Activated naive CD4-positive, alpha-beta T cell treated with anti-CD3 and anti-CD28 coated beads, Interleukin-2, amount 50 U/mL, for 16 hours (primary cell): ENCODE results near the gene AP3B1.
"Not testable (repeated sequence)": the region's sequence is repeated elsewhere in the genome, so short reads cannot be mapped to it uniquely, and the experiment has no call there.

ENCODE experiments used
- DNase-seq: peaks from one replicate; pipeline ENCODE4 v3.0.0-alpha.2; 2020

The AP3B1 gene

GRCh38 chr5:78063495-78063894 is 231.0 kb downstream of the AP3B1 start:
- DNase-seq = no peak

GRCh38 chr5:78062645-78063044 is 231.9 kb downstream of the AP3B1 start:
- DNase-seq = no peak

- no peak for DNase-seq
Observed at GRCh38 chr5:78060421-78060820, 234.1 kb downstream of the AP3B1 start.

GRCh38 chr5:78058625-78059024 is 235.9 kb downstream of the AP3B1 start:
- DNase-seq = no peak

- no peak for DNase-seq
Observed at GRCh38 chr5:78056901-78057514, 237.5 kb downstream of the AP3B1 start.

- DNase-seq = no peak
Observed at GRCh38 chr5:78056053-78056452, 238.4 kb downstream of the AP3B1 start.

- DNase-seq = no peak
Observed at GRCh38 chr5:78050888-78051287, 243.6 kb downstream of the AP3B1 start.

GRCh38 chr5:78046823-78047222 is 247.7 kb downstream of the AP3B1 start:
- DNase-seq = not testable (repeated sequence)

- no peak for DNase-seq
Observed at GRCh38 chr5:78046006-78046405, 248.5 kb downstream of the AP3B1 start.

- no peak for DNase-seq
Observed at GRCh38 chr5:78041805-78042204, 252.7 kb downstream of the AP3B1 start.

GRCh38 chr5:78025540-78025939 is 269.0 kb downstream of the AP3B1 start:
- DNase-seq = no peak

GRCh38 chr5:78019744-78020143 is 274.8 kb downstream of the AP3B1 start:
- DNase-seq = no peak

- DNase-seq = no peak
Observed at GRCh38 chr5:78016863-78017529, 277.5 kb downstream of the AP3B1 start.

- DNase-seq = no peak
Observed at GRCh38 chr5:78009937-78010527, 284.5 kb downstream of the AP3B1 start.

- no peak for DNase-seq
Observed at GRCh38 chr5:78008356-78008967, 286.0 kb downstream of the AP3B1 start.

- no peak for DNase-seq
Observed at GRCh38 chr5:78007233-78007632, 287.3 kb downstream of the AP3B1 start.

- no peak for DNase-seq
Observed at GRCh38 chr5:78006449-78006848, 288.0 kb downstream of the AP3B1 start.

- DNase-seq = no peak
Observed at GRCh38 chr5:78005021-78005785, 289.3 kb downstream of the AP3B1 start.

GRCh38 chr5:78004559-78004958 is 289.9 kb downstream of the AP3B1 start:
- no peak for DNase-seq

GRCh38 chr5:78003919-78004318 is 290.6 kb downstream of the AP3B1 start:
- DNase-seq = no peak

GRCh38 chr5:78003450-78003849 is 291.0 kb downstream of the AP3B1 start:
- DNase-seq = no peak

GRCh38 chr5:78002690-78003089 is 291.8 kb downstream of the AP3B1 start:
- no peak for DNase-seq

- no peak for DNase-seq
Observed at GRCh38 chr5:78001197-78001596, 293.3 kb downstream of the AP3B1 start.
